ENCODE data around the gene SOX2.

DNA sequence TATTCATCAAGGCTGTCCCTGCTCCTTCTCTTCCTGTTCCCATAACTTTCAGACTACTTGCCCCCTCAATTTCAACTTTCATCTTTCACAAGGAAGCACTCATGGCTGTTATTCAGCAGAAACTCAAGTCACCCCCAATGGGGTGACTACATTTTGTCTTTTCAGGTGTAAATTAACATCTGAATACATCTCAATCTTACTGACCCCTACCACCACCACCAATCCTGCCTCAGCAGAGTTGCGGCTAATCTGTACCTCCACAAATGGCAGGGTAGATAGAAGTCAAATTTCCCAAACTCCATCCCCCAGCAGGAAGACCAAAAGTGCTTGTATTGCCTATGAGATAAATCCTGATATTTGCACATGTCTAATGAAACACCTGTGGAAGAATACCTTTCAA, 19.2 kb downstream of the SOX2 start:
- TF ChIP-seq, protein P1, sequence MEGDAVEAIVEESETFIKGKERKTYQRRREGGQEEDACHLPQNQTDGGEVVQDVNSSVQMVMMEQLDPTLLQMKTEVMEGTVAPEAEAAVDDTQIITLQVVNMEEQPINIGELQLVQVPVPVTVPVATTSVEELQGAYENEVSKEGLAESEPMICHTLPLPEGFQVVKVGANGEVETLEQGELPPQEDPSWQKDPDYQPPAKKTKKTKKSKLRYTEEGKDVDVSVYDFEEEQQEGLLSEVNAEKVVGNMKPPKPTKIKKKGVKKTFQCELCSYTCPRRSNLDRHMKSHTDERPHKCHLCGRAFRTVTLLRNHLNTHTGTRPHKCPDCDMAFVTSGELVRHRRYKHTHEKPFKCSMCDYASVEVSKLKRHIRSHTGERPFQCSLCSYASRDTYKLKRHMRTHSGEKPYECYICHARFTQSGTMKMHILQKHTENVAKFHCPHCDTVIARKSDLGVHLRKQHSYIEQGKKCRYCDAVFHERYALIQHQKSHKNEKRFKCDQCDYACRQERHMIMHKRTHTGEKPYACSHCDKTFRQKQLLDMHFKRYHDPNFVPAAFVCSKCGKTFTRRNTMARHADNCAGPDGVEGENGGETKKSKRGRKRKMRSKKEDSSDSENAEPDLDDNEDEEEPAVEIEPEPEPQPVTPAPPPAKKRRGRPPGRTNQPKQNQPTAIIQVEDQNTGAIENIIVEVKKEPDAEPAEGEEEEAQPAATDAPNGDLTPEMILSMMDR (IDR thresholded peaks at IDR 0.05 in 4 of 5, conservative IDR thresholded peaks at IDR 0.05 in 1 of 5): no peak
- TF ChIP-seq POLR2A (IDR thresholded peaks at IDR 0.05): no peak
